Iris pigment epithelial cell (primary cell): ENCODE measurements around the gene BORCS6.
A peak's percentile ranks its signal among the peaks of the same experiment; 100 is the strongest.

Experiments
- DNase-seq: peaks from one replicate; pipeline ENCODE4 v3.0.0-alpha.2; 2011; ENCODE audit warnings: low read depth

Gene BORCS6

DNA sequence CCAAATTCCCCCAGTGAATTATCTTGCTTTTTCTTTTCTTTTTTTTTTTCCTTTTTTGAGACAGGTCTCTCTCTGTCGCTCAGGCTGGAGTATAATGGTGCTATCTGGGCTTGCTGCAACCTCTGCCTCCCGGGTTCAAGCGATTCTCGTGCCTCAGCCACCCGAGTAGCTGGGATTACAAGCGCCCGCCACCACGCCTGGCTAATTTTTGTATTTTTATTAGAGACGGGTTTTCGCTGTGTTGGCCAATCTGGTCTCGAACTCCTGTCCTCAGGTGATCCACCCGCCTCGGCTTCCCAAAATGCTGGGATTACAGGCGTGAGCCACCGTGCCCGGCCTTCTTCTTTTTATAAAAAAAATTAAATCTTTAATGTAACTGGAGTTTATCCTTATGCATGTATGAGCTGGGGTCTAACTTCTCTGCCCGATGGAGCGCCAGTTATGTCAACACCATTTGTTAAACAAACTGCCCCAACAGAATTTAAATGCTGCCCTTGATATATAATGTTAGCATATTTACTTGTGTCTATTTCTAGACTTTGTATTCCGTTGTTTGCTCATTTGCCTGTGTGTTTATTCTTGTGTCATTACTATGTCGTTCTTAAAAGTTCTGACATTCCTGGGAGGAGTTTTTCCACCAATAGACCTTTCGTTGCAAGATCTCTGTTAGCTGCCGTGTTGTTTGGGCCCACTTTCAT is 20.9 kb upstream of the BORCS6 start:
- no peak for DNase-seq

DNA sequence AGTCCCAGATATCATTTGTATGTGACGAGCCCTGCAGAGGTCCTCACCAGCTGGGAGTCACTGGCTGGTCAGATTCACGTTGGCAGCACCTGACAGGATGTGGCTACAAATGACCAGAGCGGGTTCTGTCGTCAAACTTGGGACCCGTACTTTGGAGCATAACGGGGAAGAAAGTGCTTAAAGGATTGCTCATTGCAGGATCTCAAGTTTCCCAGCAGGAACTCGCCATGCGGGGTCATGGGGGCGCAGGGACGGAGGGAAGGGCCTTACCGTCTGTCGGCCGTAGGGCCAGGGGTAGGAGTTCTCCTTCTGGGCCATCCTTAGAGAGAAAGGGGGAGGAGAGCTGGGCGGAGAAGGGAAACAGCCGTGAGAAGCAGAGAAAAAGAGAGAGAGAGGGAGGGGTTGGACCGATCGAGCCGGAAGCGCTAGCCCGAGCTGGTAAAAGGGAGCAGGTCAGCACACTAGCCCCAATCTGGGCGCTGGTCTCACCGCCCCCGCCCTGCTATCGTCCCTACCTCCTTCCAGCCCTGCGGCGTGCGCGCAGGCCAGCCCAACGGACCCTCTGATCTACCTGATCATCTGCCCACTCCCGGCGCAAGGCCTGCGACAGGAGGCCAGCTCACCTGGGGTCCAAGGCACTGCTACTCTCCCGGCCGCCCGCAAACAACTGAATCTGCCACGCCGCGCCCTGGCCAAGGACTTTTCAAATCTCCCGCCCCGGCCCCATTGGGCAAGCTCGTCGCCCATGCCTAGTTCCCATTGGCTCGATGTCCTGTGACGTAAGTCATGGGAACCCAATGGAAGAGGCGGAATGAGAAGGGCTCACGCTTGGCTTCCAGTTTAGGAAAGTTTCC is 20.2 kb upstream of the BORCS6 start, which contains the start of gene AURKB:
Gene AURKB, minus strand, starts transcription at position 669 of the 854 bp plus-strand sequence. Its CDS starts 351 bp downstream, at position 318.
- peak; percentile 97 for DNase-seq

DNA sequence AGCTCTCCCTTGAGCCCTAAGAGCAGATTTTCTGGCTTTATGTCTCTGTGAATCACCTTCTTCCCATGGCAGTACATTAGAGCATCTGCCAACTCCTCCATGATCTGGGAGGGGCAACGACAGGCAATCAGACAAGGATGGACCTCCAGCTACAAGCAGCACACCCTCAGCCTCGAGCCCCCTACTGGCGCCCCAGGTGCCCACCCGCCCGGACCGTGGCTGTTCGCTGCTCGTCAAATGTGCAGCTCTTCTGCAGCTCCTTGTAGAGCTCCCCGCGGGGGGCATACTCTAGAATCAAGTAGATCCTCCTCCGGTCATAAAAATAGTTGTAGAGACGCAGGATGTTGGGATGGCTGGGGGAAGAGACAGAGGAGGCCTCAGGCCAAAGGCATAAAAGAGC is 16.6 kb upstream of the BORCS6 start:
- DNase-seq: no peak

DNA sequence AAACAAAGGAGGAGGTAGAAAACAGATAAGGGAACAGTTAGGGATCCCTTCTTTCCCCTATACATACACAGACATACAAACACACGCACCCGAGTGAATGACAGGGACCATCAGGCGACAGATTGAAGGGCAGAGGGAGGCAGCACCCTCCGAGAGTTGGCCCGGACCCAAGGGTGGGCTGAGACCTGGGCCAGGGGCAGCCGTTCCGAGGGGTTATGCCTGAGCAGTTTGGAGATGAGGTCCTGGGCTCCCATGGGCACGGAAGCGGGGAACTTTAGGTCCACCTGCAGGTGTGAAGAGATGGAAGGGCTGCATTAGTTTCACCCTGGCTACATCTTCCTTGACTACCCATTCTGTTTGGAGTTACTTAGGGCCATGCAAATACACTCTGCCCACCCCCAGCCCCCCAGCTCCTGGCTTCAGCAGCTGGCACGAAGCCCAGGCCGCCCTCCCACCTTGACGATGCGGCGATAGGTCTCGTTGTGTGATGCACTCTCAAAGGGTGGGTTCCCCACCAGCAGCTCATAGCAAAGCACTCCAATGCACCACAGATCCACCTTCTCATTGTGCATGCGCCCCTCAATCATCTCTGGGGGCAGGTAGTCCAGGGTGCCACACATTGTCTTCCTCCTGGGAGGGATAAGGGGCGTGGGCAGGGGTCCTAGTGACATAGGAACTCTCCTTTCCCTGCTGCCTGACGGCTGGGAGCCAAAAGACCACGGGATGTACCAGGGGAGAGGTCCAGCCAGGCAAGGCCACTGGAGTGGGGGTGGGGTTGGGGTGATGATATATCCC is 15.0 kb upstream of the BORCS6 start:
- no peak for DNase-seq

DNA sequence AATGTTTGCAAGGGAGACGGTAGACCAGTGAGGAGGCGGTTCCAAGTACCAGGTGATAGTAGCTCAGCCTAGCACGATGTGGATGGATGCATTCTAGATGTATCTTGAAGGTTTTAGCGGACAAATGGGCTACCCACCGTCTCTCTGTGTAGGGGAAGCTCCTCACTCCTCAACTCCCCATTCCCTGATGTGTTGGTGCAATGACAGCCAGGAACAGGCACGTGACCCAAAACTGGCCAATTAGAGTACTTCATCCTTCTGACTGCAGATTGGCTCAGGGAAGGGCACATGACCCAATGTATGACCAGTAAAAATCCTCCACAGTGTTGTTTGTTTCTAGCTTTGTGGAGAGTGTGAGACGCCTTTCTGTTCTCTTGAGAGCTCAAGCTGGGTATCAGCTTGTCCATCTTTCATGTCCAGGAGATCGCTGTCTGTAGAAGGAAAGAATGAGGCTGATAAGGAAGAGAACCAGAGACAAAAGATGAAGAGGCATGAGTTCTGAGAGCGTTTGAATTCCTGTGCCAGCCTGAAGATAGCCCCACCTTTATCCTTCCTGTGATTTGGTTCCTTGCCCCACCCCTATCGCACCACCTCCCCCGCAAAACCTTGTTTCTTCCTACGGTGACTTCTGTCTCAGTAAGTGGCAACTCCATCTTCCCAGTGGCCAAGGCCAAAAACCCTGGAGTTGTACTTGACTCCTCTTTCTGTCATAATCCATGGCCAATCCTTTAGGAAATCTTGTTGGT is 2.3 kb upstream of the BORCS6 start:
- DNase-seq: peak; percentile 95

DNA sequence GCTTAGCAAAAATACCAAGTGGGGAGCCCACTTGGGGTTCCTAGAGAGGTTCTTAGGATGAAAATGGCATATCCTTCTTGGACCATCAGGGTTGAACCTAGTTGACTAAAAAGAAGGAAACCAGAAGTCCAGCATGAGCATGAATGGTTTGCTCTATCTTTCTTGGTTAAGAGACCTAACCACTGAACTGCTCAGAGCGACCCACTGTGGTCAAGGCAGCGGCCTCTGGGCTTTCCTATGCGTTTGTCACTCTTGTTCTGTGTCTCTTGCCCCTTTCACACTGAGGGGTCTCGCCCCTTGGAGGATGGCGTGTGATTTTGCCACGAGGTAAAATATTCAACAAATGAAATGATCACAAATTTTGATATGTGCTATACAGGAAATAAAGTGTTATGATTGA is 526 bp upstream of the BORCS6 start:
- DNase-seq: no peak

DNA sequence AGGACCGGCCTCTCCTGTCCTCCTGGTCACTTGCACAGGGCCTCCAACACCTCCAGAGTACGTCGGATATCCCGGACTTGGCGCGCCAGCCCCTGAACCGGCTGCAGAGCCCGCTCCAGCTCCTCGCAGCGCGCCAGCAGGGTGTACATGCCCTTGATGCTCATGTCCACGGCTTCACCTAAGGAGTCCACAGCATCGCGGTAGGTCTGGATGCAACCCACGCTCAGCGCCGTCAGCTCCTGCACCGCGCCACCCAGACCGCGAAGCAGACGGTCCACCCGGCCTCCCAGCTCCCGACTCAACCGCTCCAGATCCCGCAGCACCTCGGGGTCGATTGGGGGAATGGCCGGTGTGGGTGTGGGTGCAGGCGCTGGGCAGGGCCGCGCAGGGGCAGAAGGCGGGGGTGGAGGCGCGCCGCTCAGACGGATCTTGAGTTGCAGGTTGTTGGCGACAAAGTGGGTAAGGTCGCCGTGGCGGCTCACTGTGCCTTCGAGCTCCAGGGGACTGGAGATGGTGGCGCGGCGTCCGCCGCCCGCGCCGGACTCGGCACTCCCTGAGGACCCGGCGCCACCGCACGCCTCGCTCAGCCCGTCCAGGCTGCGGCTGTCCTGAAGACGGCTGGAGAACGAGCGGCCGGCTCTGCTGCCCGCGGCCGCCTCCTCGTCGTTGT is 804 bp downstream of the BORCS6 start:
- peak; percentile 48 for DNase-seq

DNA sequence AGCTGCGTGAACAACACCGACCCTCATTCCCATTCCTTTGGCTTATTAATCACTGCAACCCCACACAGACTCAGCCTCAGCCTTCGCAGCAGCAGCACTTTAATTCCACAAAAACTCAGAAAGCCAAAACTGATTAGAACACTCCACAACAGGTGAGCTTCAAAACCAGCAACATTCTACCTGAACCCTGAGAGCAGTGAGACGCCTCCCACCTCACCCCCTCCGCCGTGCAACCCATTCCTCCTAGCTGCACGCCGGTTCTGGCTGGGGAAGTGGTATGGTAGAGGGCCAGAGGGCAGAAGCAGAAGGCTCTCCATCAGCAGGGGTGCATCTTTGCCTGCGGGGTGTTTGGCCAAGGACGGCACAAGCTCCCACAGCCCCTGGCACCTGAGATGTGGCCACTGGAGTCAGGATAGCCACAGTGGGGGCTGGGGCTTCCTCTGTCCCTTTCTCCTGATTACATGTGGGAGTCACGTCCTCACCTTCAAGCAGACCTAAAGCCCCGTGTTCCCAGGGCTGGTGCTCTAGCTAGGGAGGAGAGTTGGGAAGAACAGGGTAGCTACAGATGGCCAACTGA is 1.6 kb downstream of the BORCS6 start:
- no peak for DNase-seq

DNA sequence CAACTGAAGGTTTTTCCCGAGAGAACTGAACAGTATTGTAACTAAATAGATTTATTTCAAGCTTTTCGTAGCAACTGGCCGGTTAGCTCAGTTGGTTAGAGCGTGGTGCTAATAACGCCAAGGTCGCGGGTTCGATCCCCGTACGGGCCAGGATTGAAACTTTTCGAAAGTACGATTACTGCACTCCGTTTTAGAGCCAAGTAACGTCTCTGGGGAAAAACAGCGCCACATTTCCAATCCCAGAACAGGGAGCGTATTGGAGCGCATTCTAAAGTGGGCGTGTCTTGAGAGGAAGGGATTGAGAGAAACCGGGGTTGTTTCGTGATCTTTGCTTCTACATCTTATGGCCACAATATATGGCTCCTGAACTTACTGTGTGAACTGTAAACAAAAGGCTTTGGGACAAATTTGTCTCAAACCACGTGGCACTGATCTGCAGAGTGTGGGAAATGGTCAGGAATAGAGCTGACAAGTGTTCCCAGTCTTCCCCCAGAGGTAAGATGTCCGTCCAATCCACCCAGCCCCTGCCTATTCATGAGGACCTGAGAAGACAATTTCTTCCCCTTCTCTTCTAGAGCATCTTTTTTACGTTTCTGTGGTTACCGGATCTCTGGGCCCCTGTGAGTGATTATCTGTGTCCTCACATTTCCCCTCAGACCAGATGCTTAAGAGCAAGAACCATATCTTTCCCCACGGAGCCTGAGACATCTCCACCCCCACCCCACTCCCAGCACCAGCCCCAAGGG is 2.3 kb downstream of the BORCS6 start:
- peak; percentile 98 for DNase-seq

DNA sequence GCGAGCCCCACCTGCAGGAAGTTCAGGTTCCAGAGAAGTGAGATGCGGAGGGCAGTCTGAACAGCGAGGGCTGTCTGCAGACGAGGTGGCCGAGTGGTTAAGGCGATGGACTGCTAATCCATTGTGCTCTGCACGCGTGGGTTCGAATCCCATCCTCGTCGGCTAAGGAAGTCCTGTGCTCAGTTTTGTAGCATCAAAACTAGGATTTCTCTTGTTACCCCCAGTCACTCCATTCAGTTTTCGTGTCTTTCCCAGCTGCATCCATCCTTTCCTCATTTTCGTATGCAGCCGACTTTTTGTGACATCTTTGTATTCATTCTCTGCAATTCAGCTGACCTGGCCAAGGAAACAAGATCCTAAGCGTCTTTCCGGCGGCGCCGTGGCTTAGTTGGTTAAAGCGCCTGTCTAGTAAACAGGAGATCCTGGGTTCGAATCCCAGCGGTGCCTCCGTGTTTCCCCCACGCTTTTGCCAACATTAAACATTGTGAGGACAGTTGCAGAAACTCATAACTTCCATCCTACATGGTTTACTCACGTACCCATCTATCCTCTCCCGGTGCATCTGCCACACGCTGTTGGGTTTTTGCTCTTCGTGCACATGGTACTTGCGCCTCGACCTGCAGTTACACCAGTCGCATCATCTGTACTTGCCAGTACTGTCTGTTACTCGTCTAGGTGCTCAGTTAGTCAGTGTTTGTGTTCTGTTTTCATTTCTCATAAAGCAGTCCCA is 3.0 kb downstream of the BORCS6 start:
- DNase-seq: peak; percentile 94

DNA sequence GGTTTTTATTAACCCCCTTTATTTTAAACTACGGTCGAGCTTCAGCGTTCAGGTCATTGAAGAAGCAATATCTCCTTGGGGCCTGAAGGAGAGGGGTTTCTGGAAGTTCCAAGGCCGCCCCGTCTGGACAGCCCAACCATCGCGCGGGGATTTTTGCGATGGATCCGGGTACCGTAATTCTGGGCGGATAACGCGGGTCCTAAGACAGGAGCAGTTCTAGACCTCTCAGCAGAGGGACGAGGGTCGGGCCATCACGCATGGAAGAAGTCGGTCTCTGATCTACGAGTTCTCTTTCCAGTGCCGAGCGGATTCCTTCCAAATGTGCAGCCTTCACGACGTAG is 3.6 kb downstream of the BORCS6 start:
- DNase-seq: no peak

DNA sequence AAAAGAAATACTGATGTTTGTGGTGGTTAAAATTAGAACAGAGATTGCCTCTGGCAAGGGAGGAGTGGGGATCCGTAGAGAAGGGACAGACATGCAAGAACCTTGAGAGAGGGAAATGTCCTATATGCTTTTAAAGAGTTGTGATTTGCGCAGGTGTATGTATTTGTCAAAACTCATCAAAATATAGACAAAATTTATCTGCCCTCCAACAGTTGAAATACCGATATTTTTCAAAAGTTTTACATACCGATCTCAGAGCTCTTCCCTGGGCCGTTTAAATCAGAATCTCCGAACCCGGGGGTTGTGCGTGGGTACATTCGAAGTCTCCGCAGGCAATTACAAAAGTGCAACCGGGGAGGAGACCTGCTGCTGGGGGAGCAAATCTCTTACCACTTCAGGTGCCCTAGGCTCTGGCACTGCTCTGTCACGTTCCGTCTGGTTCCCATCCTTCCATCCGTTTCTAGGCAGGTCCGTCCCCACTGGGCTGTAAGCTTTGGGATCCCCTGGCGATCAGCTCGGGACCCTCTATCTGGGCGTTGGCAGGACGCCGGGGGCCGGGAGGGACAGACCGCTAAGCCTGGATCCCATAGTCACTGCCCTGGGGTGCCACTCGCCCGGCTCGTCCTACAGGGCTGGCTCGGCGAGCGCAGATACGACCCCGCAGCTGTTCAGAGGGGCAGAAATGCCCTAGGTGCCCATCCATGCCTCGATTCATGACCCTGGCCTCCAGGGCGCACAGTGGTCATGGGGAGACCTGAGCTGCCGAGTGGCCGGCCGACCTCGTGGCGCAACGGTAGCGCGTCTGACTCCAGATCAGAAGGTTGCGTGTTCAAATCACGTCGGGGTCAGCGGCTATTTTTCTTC is 4.2 kb downstream of the BORCS6 start:
- no peak for DNase-seq

DNA sequence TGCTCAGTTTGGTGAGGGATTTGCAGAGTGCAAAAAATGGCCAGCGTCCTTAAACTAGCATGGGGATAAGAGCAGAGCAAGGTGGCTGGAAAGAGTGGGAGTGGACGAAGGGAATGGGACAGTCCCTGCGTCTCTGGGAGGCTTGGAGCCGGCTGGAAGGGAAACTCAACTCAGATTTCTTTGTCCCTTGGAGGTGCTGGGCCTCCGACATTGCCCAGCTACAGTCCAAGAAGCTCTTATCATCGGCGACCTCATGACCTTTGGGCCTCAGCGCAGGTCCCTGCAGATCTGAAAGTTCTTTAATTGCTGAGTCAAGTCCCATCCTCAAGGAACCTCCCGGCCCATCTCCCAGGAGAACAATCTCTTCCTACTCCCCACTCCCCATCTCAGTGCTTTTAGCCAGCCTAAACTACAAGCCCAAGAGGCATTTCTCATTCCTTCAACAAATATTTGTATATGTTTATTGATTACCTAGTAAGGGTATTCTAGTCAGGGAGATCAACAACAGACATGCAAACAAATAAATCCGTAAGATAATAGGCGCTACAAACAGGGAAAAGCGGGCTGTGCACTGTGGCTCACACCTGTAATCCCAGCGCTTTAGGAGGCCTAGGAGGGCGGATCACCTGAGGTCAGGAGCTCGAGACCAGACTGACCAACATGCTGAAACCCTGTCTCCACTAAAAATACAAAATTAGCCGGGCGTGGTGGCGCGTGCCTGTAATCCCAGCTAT is 12.8 kb downstream of the BORCS6 start:
- DNase-seq: no peak

DNA sequence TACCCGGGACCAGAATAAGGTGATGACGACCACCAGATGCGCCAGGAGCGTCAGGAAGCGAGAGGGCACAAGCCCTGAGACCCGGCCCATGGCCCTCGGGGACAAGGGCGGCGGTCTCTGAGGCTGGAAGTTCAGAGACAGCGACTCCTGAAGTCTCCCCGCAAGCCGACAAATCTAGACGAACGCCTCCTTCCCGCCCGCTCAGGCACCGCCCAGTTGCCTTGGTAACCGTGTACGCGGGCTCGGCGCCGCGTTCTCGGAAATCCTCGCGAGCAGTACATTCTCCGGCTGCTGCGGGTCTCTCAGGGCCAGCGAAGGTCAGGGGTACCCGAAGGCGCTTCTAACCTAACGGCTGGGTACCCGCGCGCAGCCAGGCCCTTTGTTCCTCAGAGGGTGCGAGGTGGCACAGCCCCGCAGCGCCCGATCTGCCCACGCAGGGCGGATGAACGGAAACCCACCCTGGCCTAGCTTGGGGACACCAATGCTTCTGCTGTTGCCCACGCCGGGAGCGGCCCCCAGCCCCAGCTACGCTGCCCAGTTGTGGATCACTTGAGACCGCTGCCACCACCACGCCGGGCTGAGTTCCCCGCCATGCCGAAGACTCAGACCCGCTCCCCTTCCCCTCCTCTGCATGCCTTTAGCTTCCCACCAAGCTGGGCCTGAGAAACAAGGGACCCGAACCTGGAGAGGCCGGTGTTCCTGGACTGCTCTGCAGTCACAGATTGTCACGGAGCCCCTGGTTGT is 13.6 kb downstream of the BORCS6 start, which contains the start of gene TMEM107:
Gene TMEM107, minus strand, starts transcription at position 184 of the 744 bp plus-strand sequence. Its CDS starts 94 bp downstream, at position 90.
- DNase-seq: peak; percentile 79

DNA sequence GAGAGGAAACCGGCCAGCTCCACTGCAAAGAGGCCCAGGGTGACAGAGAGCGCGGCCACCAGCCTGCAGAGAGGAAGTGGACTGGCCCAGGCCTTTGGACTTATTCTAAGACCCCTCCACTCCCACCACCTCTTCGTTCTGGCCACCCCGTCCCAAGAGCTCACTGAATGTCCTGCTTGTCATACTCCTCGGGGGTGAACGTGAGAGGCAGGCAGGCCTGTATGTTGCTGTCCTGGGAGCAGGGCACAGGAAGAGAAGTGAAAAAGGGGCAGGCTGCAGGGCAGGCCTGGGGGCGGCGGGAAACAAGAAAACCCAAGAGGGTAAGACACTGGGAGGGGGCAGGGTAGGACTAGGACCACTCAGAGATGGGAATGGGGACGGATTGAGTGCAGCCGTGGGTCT is 14.2 kb downstream of the BORCS6 start:
- no peak for DNase-seq

DNA sequence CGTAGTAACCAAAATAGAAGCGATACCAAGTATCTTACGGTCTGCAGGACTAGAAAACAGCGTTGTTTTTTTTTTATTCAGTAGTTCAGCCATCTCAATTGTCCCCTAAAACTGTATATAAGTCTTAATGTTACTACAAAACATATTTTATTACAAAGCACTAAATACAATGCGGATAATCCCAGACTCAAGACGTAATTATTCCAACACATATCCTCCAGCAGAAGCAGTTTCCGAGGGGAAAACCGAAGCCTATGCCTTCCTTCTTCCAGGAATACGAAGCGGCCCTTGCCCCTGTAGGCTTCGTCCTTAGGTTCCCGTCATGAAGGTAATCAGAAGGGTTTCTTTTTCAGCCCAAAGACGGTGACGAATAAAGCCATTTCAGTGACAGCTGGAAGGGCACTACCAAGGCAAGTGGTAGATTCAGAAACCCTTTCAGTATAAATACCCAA is 16.1 kb downstream of the BORCS6 start:
- no peak for DNase-seq
